Endodermal cell (in vitro differentiated cells): Measurements from ENCODE around the gene SECISBP2. TPM values are rescaled to one million over a fixed set of nuclear protein-coding genes. Genes with fewer than 3 reads are reported as not detected.
"Not testable (repeated sequence)": the region's sequence is repeated elsewhere in the genome, so short reads cannot be mapped to it uniquely, and the experiment has no call there.

Experiments used
- DNase-seq: peaks from one replicate; pipeline ENCODE4 v3.0.0-alpha.2; 2017
- H3K27ac ChIP-seq: 2 replicates; pipeline ENCODE4 v1.5.1; 2013; ENCODE audit warnings: mild to moderate bottlenecking, low read depth, low read length, moderate library complexity
- H3K27me3 ChIP-seq: 2 replicates; pipeline ENCODE4 v1.6.1; 2013; ENCODE audit warnings: mild to moderate bottlenecking, low read length, moderate library complexity; ENCODE audit not compliant: insufficient read depth, control insufficient read depth, poor library complexity, severe bottlenecking
- H3K36me3 ChIP-seq: 2 replicates; pipeline ENCODE4 v1.7.0; 2013; ENCODE audit warnings: mild to moderate bottlenecking, low read length, moderate library complexity; ENCODE audit not compliant: control insufficient read depth, insufficient read depth
- H3K4me1 ChIP-seq: one replicate; pipeline ENCODE4 v1.7.0; 2013; ENCODE audit warnings: low read length; ENCODE audit not compliant: control insufficient read depth, insufficient read depth
- H3K4me3 ChIP-seq: 2 replicates; pipeline ENCODE4 v1.5.1; 2013; ENCODE audit warnings: mild to moderate bottlenecking, low read length, moderate library complexity
- H3K9ac ChIP-seq: 2 replicates; pipeline ENCODE4 v1.6.1; 2013; ENCODE audit warnings: mild to moderate bottlenecking, low read length, moderate library complexity; ENCODE audit not compliant: poor library complexity, severe bottlenecking; ENCODE audit errors: extremely low read depth
- H3K9me3 ChIP-seq: 2 replicates; pipeline ENCODE4 v1.6.1; 2013; ENCODE audit warnings: mild to moderate bottlenecking, low read length, moderate library complexity; ENCODE audit not compliant: control insufficient read depth
- H3K27ac Mint-ChIP-seq: 2 replicates; pipeline ENCODE4 v1.8.0; 2020; ENCODE audit warnings: mixed read lengths
- H3K27me3 Mint-ChIP-seq: 2 replicates; pipeline ENCODE4 v1.8.0; 2021; ENCODE audit warnings: mild to moderate bottlenecking, mixed read lengths; ENCODE audit not compliant: insufficient read depth
- H3K36me3 Mint-ChIP-seq: 2 replicates; pipeline ENCODE4 v1.8.0; 2020; ENCODE audit warnings: low read depth, mixed read lengths
- H3K4me1 Mint-ChIP-seq: 2 replicates; pipeline ENCODE4 v1.8.0; 2020; ENCODE audit warnings: mixed read lengths
- H3K4me3 Mint-ChIP-seq: 2 replicates; pipeline ENCODE4 v1.8.0; 2020; ENCODE audit warnings: mild to moderate bottlenecking, moderate library complexity, mixed read lengths
- H3K9me3 Mint-ChIP-seq: 2 replicates; pipeline ENCODE4 v1.8.0; 2020; ENCODE audit warnings: mild to moderate bottlenecking, mixed read lengths
- WGBS, 2 experiments: methylation state at CpG; one replicate each; pipeline versions ENCODE4 v1.1.5 to v1.1.7; 2013; ENCODE audit warnings: missing lambda C conversion rate in 2 of 2, mixed read lengths in 1 of 2; ENCODE audit not compliant: insufficient coverage in 1 of 2, insufficient read length in 1 of 2; 5-methylcytosine and 5-hydroxymethylcytosine counted together
- total RNA-seq, 2 donors: library from RNA; stranded (reverse); fragmentation: NEBNext Ultra II Directional in 1 of 2; extraction: Animal tissue kit (Norgen Biotek cat#: 25700) in 1 of 2; gene quantifications; 2 replicates in 1 of 2; 3 replicates in 1 of 2; pipeline ENCODE4 v1.2.1, GENCODE V29; 2021
- TF ChIP-seq, protein P1 (sequence below): fragments of 200-600 bp; sonication (generic); conservative IDR thresholded peaks from 2 replicates; pipeline ENCODE4 v1.5.0; 2021; ENCODE audit warnings: antibody characterized with exemption, mild to moderate bottlenecking

SECISBP2 gene
- total RNA-seq, 2 donors from 2014 or later = 55.7 to 56.0 TPM

DNA sequence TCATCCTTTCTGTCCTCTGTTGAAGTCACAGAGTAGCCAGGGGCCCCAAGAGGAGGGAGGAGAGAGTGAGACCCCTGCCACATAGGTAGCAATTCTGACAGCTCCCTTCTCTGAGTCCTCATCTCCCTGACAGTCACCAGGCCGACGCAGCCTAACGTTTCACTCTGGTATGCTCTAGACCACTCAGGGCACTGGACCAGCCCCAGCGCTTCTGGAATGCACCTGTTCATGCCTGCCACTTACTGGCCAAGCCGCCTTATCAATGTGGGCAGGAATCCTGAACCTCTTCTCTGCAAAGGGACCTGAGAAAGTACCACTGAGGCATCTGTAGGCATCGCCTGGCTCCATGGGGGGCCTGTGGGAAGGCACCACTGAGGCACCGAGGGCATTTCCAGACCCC, 50.2 kb downstream of the SECISBP2 start:
- no peaks in the 10 kb centered on the region for H3K36me3 Mint-ChIP-seq
- H3K9me3 Mint-ChIP-seq = no peaks in the 10 kb centered on the region
- no peaks in the 10 kb centered on the region for H3K27me3 Mint-ChIP-seq
- Histone ChIP-seq H3K9me3 (no peaks in the 10 kb centered on the region), H3K4me1 (no peaks in the 10 kb centered on the region), H3K4me3 (no peak overlapping the region), H3K27ac (no peak overlapping the region), H3K27me3 (no peaks in the 10 kb centered on the region), H3K9ac (no peak overlapping the region), H3K36me3 (no peaks in the 10 kb centered on the region)
- 93 to 96% methylated on average over 7 of the region's 7 CpGs for WGBS, 2 experiments
- H3K27ac Mint-ChIP-seq = no peak overlapping the region
- TF ChIP-seq, protein P1, sequence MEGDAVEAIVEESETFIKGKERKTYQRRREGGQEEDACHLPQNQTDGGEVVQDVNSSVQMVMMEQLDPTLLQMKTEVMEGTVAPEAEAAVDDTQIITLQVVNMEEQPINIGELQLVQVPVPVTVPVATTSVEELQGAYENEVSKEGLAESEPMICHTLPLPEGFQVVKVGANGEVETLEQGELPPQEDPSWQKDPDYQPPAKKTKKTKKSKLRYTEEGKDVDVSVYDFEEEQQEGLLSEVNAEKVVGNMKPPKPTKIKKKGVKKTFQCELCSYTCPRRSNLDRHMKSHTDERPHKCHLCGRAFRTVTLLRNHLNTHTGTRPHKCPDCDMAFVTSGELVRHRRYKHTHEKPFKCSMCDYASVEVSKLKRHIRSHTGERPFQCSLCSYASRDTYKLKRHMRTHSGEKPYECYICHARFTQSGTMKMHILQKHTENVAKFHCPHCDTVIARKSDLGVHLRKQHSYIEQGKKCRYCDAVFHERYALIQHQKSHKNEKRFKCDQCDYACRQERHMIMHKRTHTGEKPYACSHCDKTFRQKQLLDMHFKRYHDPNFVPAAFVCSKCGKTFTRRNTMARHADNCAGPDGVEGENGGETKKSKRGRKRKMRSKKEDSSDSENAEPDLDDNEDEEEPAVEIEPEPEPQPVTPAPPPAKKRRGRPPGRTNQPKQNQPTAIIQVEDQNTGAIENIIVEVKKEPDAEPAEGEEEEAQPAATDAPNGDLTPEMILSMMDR = no peak
- H3K4me1 Mint-ChIP-seq = no peaks in the 10 kb centered on the region
- DNase-seq = no peak
- H3K4me3 Mint-ChIP-seq = no peak overlapping the region

DNA sequence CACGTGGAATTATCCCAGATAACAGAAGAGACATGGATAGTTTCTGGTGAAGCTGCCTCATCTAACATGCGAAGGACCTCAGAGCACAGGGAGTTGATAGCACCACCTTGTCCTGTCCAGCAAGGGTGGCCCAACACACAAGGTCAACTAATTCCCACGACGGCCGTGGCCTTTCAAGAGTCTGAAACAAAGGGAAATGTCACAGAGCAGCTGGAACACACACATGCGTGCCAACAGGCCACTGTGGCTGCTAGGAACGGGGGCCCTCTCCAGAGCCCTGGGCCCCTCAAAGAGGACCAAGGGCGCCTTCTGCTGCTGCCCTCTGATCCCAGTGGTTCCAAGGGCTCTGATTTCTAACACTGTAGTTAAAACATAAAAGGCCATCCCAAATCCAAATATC, 50.7 kb downstream of the SECISBP2 start:
- Histone ChIP-seq H3K4me3 (no peak overlapping the region), H3K27me3 (no peaks in the 10 kb centered on the region), H3K4me1 (no peaks in the 10 kb centered on the region), H3K9me3 (no peaks in the 10 kb centered on the region), H3K36me3 (no peaks in the 10 kb centered on the region), H3K27ac (no peak overlapping the region), H3K9ac (no peak overlapping the region)
- no peak overlapping the region for H3K27ac Mint-ChIP-seq
- H3K9me3 Mint-ChIP-seq = no peaks in the 10 kb centered on the region
- WGBS, 2 experiments = 91 to 98% methylated on average over 5 to 8 of the region's 8 CpGs
- no peak overlapping the region for H3K4me3 Mint-ChIP-seq
- DNase-seq = no peak
- TF ChIP-seq, protein P1 = no peak
- H3K4me1 Mint-ChIP-seq = no peaks in the 10 kb centered on the region
- H3K27me3 Mint-ChIP-seq = no peaks in the 10 kb centered on the region
- H3K36me3 Mint-ChIP-seq = no peaks in the 10 kb centered on the region

DNA sequence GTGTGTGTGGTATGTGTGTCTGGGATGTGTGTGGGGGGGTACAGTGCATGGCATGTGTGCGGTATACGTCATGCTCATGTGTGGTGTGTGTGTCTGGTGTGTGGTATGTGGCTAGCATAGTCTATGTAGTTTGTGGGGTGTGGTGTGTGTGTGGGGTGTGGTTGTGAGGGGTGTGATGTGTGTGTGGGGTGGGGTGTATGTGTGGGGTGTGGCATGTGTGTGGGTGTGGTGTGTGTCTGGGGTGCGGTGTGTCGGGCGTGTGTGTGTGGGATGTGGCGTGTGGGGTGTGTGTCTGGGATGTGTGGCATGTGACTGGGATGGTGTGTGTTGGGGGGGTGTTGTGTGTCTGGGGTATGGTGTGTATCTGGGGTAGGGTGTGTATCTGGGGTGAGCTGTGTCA, 52.3 kb downstream of the SECISBP2 start:
- no peaks in the 10 kb centered on the region for H3K9me3 Mint-ChIP-seq
- Histone ChIP-seq H3K27ac (no peak overlapping the region), H3K9me3 (no peaks in the 10 kb centered on the region), H3K4me1 (no peaks in the 10 kb centered on the region), H3K36me3 (no peaks in the 10 kb centered on the region), H3K9ac (no peak overlapping the region), H3K4me3 (no peak overlapping the region), H3K27me3 (no peaks in the 10 kb centered on the region)
- no peaks in the 10 kb centered on the region for H3K27me3 Mint-ChIP-seq
- H3K27ac Mint-ChIP-seq = no peak overlapping the region
- no peak overlapping the region for H3K4me3 Mint-ChIP-seq
- no peak for DNase-seq
- WGBS, 2 experiments = 88 to 100% methylated on average over 4 to 6 of the region's 6 CpGs
- no peaks in the 10 kb centered on the region for H3K36me3 Mint-ChIP-seq
- peaks cover 4% of the 10 kb centered on the region for H3K4me1 Mint-ChIP-seq
- TF ChIP-seq, protein P1 = no peak

DNA sequence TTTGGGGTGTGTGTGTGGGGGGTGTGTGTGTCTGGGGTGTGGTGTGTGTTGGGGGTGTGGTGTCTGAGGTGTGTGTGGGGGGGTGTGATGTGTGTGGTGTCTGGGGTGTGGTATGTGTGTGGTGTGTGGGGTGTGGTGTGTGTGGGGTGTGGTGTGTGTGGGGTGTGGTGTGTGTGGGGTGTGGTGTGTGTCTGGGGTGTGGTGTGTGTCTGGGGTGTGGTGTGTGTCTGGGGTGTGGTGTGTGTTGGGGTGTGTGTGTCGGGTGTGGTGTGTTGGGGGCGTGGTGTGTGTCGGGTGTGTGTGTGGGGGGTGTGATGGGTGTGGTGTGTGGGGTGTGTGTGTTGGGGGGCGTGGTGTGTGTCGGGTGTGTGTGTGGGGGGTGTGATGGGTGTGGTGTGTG, 53.5 kb downstream of the SECISBP2 start:
- not testable (repeated sequence) for H3K27me3 Mint-ChIP-seq, H3K9ac ChIP-seq, H3K36me3 Mint-ChIP-seq, H3K27ac ChIP-seq, DNase-seq, H3K27ac Mint-ChIP-seq, H3K4me1 Mint-ChIP-seq, H3K4me1 ChIP-seq, H3K9me3 ChIP-seq, H3K36me3 ChIP-seq, H3K27me3 ChIP-seq, H3K4me3 ChIP-seq, H3K4me3 Mint-ChIP-seq, H3K9me3 Mint-ChIP-seq
- WGBS, 2 experiments = 89% methylated on average over 3 of the region's 5 CpGs; no CpG with 5 or more reads in 1 of the 2 experiments
